Activated CD4-positive, CD25-positive, alpha-beta regulatory T cell treated with anti-CD3 and anti-CD28 coated beads, Interleukin-2, amount 50 U/mL, for 16 hours (primary cell): ENCODE measurements around the gene ACO2.
"Not testable (repeated sequence)": the region's sequence is repeated elsewhere in the genome, so short reads cannot be mapped to it uniquely, and the experiment has no call there.

Source experiments
- DNase-seq: peaks from one replicate; pipeline ENCODE4 v3.0.0-alpha.2; 2020; ENCODE audit warnings: low read depth, low spot score

ACO2 gene

GRCh38 chr22:41468381-41469217 lies at the start of gene ACO2, which contains the start of gene PHF5A:
ACO2 (plus strand) TSS chr22:41469117; CDS start chr22:41469147, 30 bp downstream.
PHF5A (minus strand) TSS chr22:41468692; CDS start chr22:41468653, 39 bp downstream.
- DNase-seq, result peak; percentile 100

DNA sequence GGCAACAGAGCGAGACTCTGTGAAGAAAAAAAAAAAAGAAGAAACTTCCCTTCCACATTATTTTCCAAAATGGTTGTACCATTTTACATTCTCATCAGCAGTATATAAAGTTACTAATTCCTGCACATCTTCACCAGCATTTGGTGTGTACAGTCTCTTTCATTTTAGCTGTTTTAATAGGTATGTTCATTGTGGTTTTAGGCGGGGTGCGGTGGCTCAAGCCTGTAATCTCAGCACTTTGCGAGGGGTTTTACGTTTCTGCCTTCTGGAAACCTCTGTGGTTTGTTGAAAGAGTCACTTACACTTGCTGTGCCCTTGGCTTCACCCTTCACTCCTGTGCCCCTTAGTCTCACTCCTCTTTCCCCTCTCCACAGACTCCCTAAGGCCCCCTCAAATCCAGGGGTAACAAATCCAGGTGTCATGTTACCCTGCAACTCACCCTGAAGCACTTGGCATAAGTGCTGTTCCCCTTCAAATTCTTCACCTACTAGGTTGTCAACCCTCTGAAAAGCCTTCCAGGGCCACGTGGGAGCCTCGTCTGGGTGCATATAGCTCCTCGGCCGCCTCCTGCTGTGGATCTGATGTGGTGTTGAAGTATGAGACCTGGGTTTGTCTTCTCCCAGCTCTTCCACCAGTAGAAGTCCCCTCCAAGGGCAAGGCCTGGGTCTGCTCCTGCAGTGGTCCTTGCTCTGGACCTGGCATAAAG lies 43.1 kb upstream of the ACO2 start:
- DNase-seq, result no peak

DNA sequence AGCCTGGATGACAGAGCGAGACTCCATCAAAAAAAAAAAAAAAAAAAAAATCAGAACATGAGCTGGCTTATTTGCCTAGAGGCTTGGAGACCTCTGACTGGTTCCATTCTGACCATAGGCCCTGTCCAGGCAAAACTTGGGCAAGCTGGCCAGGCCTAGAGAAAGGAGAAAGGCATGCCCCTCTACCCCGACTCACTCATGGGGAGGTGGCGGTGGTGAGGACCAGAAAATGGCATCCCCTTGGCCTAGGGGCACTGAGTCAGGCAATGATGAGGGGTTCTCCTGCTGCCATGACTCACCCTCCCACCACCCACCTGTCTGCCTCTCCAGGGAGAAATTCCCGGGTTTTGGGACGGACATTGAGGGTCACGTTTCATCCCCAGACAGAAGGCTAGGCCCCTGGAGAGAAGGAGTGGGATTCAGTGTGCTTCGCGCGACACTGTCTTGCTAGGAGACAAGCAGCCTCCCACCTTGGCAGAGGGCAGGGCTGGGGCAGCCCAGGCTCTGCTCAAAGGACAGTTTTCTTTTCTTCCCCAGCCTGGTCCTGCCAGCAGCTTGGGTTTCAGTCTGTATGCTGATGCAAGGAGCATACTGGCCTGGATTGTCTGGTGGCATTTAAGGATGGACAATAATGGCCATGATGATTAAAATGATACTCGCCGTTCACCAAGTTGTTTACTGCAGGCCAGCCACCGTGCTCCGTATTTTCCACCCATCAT lies 39.5 kb upstream of the ACO2 start:
- no peak for DNase-seq

DNA sequence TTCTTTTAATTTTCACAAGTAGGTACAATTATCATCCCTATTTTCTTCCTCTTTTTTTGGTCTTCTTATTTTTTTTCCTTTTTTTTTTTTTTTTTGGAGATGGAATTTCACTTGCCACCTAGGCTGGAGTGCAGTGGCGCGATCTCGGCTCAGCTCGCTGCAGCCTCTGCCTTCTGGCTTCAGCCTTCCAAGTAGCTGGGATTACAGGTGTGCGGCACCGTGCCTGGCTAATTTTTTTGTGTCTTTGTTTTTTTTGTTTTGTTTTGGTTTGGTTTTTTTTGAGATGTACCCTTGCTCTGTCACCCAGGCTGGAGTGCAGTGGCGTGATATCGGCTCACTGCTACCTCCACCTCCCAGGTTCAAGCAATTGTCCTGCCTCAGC lies 39.0 kb upstream of the ACO2 start:
- DNase-seq, result no peak

DNA sequence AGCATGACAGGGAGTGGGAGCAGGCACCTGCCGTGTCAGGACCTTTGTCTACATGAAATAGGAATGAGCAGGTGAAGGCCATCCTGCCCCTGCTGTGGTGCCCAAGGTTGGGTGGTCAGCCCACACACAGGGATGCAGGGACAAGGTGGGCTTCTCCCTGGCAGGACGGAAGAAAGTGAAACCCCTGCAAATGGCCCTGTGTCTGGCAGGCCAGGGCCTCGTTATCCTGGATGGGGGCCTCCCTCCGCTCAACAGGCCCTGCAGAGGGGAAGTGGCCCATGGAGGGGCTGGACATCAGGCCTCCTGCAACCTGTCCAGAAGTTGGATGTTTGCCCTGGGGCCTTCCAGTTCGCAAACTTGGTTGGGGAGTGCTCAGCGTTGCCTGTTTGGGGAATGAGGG lies 37.3 kb upstream of the ACO2 start:
- DNase-seq, result no peak

DNA sequence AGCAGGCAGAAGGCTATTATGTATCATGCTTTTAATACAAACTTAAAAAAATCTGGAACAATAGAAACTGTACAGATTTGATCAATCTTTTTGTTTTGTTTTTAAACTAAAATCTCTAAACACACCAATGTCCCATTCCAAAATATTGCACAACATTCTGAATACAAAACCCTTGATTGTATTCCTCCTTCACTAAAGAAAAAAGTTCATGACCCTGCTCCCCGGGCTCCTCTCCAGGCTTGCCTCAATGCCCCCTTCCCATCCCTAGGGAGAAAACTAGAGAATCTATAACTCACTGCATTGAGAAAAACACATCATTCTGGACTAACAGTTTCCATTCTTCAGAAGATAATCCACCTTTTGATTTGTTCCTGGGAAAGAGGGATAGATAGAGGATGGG lies 35.4 kb upstream of the ACO2 start:
- not testable (repeated sequence) for DNase-seq

DNA sequence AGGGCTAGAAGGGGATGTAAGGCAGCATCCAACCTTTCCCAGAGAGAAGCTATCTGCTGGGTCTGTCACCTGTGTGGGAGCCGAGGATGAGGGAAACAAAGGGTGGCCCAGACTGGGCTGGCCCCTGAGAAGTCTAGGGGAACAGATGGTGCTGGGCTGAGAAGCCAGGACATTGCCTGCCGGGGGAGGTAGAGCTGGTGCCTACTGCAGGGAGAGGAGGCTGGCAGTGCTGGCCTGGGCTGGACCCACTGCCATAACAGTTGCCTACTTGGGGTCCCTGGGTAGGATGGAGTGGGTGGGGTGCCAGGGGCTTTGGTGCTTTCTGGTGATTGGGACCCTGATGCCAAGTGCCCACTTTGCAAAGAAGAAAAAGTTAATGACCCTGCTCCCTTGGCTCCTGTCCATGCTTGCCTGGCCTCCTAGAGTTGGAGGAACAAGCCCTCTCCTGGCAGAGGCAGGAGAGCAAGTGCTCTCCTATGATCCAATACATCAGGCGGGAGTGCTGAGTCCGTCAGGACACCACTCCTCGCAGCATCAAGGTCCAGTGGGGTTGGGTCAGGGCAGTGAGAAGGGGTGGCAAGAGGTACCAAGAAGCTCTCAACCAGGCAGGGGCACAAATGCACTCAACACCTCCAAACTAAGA lies 34.4 kb upstream of the ACO2 start:
- not testable (repeated sequence) for DNase-seq

DNA sequence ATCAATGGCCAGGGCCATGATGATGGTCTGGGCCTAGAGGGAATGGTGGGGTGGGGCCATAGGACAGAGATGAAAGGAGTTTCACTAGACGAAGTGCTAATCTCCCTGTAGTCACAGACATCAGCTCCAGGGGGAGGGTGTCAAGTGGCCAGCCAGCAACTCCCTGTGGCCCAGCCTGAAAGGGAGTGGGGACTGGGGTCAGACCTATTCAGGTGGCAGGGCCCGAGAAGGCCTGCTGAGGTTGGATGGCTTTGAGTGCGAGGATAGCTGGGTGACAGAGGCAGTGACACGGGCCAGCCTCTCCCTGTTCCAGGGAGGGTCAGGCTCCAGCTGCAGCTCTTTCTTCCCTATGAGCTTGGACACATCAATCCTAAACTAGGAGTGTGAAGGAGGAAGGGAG lies 33.4 kb upstream of the ACO2 start:
- no peak for DNase-seq

- no peak for DNase-seq
Observed at GRCh38 chr22:41436322-41437113, 32.4 kb upstream of the ACO2 start.

GRCh38 chr22:41437198-41437597 lies 31.7 kb upstream of the ACO2 start:
- DNase-seq, result no peak

- not testable (repeated sequence) for DNase-seq
Observed at GRCh38 chr22:41440511-41440910, 28.4 kb upstream of the ACO2 start.

GRCh38 chr22:41442240-41442792 lies 26.6 kb upstream of the ACO2 start:
- no peak for DNase-seq

GRCh38 chr22:41444360-41445128 lies 24.4 kb upstream of the ACO2 start:
- DNase-seq, result peak; percentile 72

DNA sequence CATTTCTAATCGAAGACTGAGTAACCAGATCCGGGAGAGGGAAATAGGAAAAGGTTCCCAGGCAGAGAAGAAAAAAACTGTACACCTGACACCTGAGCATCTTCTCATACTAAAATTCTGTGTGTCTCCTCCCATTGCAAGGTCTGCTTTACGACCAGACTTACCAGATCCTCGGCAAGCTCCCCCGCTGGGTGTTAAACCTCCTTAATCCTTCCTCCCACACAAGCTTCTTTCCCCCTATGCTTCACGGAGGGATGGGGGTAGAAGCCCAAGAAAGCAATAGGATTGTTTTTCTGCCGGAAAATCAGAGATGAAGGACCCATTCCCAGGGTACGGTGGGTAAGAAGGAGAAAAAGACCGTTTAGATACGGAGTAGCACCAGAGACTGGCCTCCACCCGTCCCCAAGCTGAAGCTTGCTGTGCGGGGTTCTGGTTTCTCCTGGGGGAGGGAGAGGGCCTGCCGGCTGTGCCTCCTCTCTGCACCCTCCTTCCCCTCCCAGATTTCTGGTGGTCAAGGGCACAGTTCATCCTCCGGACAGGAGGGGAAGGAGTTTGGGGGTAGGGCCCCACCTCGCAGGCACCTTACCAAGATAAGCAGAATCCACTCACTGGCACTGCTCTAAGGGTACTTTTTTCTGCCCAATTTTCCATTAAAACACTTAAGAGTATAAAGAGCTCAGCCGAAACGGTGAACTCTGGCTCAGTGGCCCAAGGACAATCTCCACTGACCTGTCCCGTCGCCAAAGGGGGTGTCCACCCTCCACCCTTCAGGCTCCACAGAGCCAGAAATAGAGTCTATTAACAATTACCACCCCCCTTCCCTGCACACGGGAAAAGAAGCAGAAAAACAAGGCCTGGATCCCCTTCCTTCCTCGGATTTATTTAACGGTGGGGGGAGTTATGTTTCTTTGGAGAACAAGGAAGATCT lies 23.5 kb upstream of the ACO2 start:
- no peak for DNase-seq

DNA sequence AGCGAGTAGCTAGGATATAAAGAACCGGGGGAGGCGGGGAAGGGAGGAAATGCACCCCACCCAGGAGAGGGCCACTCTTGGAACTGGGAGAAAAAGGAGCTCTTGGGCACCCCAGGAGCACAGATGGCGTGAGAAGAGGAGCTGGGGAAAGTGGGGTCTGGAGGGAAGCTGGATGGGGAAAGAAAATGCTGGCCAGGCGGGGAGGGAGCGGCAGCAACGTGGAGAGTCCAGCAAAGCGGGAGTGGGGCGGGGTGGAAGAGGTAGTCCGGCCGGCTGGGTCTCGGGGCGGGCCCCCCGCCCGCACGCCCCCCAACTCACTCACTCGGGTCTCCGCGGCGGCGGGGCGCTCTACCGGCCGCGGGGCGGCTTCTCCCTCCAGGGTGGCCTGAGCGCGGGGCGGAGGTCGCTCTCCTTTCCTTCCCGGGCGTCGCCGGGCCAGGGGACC lies 22.8 kb upstream of the ACO2 start:
- no peak for DNase-seq

DNA sequence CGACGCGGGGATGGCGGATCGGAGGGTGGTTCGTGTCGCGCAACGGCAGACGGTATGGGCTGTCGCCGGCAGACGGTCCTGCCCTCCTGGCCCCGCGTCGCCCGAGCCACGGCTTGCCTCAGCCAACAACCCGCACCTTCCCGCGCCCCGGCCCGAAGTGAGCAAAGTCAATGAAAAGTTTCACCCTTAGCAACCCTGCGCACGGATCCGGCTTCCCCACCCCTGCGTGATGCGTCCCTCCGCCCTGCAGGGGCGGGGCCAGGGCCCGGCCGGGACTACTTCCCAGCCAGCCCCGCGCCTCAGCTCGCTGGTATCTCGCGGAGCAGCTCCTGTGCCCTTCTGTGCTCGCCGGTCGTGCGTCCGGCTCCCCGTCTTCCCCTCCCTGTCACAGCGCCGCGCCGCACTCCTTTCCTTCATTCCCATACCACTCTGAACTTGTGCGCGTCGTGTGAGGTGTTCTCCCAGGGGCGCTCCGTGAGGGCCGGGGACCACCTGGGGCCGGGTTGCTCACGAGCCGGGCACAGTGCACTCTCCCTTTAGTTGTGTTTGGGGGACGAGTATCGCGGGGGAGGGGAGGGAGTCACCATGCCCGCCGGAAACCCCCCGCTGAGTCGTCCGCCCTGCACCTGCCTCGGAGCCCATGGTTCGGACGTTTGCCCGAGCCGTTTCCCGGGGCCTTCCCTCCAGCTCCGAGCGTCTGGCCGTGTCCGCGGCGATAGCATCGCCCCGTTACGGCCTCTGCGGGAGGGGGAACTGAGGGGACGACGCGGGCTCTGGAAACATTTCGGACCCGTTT lies 22.1 kb upstream of the ACO2 start, which contains the start of gene TOB2:
TSS of gene TOB2 (minus strand) at position 163 of the 796 bp plus-strand sequence. CDS start 9,456 bp downstream, outside the sequence.
- peak; percentile 90 for DNase-seq

GRCh38 chr22:41447435-41448188 lies 21.3 kb upstream of the ACO2 start:
- peak; percentile 24 for DNase-seq
